Ovary (tissue), 3 donors: ENCODE results near the gene FRY.

Experiments used
- EP300 ChIP-seq: sonication (generic); formaldehyde crosslinking; IDR thresholded peaks from one replicate; pipeline ENCODE4 v1.6.1; 2017; ENCODE audit warnings: antibody characterized with exemption
- POLR2A ChIP-seq: fragments of 450-650 bp; IDR thresholded peaks from one replicate; pipeline ENCODE4 v1.6.1; 2017; ENCODE audit warnings: antibody characterized with exemption, mild to moderate bottlenecking, moderate library complexity
- TF ChIP-seq, protein P1 (sequence below), 3 donors: fragments of 450-650 bp in 2 of 3; fragments of 200-600 bp in 1 of 3; IDR thresholded peaks; one replicate each; pipeline versions ENCODE4 v1.5.1 to v1.8.0; 2016 to 2022; ENCODE audit warnings: antibody characterized with exemption in 3 of 3, mild to moderate bottlenecking in 1 of 3
- donor health status: DM: no; HTN: no; CAD: no.

DNA sequence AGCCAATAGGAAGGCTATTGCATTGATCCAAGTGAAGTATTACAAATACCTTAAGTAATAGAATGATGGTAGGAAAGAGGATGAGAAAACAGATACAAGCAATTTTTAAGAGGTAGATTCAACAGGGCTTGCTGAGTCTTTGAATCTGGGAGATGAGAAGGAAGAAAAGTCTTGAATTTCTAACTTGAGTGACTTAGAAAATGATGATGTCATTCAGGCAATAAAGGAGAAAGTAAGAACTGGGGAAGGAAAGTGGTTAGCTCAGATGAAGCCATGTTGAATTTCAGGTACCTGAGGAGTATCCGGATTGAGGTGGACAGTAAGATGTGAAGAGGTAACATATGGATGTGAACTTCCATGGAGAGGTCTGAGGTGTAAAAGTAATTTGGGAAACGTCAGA lies 15.5 kb upstream of the FRY start:
- TF ChIP-seq, protein P1, sequence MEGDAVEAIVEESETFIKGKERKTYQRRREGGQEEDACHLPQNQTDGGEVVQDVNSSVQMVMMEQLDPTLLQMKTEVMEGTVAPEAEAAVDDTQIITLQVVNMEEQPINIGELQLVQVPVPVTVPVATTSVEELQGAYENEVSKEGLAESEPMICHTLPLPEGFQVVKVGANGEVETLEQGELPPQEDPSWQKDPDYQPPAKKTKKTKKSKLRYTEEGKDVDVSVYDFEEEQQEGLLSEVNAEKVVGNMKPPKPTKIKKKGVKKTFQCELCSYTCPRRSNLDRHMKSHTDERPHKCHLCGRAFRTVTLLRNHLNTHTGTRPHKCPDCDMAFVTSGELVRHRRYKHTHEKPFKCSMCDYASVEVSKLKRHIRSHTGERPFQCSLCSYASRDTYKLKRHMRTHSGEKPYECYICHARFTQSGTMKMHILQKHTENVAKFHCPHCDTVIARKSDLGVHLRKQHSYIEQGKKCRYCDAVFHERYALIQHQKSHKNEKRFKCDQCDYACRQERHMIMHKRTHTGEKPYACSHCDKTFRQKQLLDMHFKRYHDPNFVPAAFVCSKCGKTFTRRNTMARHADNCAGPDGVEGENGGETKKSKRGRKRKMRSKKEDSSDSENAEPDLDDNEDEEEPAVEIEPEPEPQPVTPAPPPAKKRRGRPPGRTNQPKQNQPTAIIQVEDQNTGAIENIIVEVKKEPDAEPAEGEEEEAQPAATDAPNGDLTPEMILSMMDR (IDR thresholded peaks at IDR 0.05) = no peak
- TF ChIP-seq POLR2A = no peak
- no peak for TF ChIP-seq EP300
